Neural progenitor cell (in vitro differentiated cells): ENCODE measurements around the gene SLC2A8.

Experiments
- EZH2 ChIP-seq: fragments of 200-600 bp; sonication (generic); IDR thresholded peaks from 2 replicates; pipeline ENCODE4 v1.6.1; 2017; ENCODE audit warnings: antibody characterized with exemption, mild to moderate bottlenecking, moderate library complexity
- EZH2phosphoT487 ChIP-seq: fragments of 200-600 bp; sonication (generic); IDR thresholded peaks from 2 replicates; pipeline ENCODE4 v1.6.1; 2017; ENCODE audit warnings: antibody characterized with exemption
- TF ChIP-seq, protein P1 (sequence below): fragments of 200-600 bp; sonication (generic); IDR thresholded peaks from 2 replicates; pipeline ENCODE4 v1.5.1; 2017; ENCODE audit warnings: antibody characterized with exemption, mild to moderate bottlenecking

GRCh38 chr9:127358770-127359169 is 38.2 kb upstream of the SLC2A8 start:
- TF ChIP-seq, protein P1, sequence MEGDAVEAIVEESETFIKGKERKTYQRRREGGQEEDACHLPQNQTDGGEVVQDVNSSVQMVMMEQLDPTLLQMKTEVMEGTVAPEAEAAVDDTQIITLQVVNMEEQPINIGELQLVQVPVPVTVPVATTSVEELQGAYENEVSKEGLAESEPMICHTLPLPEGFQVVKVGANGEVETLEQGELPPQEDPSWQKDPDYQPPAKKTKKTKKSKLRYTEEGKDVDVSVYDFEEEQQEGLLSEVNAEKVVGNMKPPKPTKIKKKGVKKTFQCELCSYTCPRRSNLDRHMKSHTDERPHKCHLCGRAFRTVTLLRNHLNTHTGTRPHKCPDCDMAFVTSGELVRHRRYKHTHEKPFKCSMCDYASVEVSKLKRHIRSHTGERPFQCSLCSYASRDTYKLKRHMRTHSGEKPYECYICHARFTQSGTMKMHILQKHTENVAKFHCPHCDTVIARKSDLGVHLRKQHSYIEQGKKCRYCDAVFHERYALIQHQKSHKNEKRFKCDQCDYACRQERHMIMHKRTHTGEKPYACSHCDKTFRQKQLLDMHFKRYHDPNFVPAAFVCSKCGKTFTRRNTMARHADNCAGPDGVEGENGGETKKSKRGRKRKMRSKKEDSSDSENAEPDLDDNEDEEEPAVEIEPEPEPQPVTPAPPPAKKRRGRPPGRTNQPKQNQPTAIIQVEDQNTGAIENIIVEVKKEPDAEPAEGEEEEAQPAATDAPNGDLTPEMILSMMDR = no peak
- TF ChIP-seq EZH2 (no peak), EZH2phosphoT487 (no peak)
